OCI-LY3 (cell line): ENCODE results near the gene TBX5.

ENCODE experiments used
- CTCF ChIP-seq: fragments of 200-600, 300-600 bp; sonication (generic); IDR thresholded peaks from 2 replicates; pipeline ENCODE4 v1.5.1; 2014; ENCODE audit warnings: antibody characterized with exemption, low read length, low read depth
- EZH2phosphoT487 ChIP-seq: fragments of 200-600 bp; shearing (Covaris generic); IDR thresholded peaks from 2 replicates; pipeline ENCODE4 v1.6.1; 2018; ENCODE audit warnings: antibody characterized with exemption, mixed run types, low read depth

DNA sequence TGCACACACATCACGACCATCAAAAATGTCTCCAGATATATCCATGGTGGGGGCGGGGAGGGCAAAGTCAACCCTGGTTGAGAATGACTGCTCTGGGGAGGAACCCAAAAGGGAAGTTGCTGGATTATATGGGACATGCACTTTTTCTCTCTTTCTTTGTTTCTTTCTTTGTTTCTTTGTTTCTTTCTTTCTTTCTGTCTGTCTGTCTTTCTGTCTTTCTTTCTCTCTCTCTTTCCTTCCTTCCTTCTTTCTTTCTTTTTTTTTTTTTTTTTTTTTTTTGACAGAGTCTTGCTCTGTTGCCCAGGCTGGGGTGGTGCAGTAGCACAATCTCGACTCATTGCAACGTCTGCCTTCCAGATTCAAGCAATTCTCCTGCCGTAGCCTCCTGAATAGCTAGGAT is 71.5 kb downstream of the TBX5 start:
- TF ChIP-seq CTCF = no peak
- TF ChIP-seq EZH2phosphoT487 = no peak
